Measurements from ENCODE around the gene CPNE4.

CPNE4 gene

GRCh38 chr3:131868203-131868602, 166.6 kb downstream of the CPNE4 start:
- DNase-seq = no peak

DNA sequence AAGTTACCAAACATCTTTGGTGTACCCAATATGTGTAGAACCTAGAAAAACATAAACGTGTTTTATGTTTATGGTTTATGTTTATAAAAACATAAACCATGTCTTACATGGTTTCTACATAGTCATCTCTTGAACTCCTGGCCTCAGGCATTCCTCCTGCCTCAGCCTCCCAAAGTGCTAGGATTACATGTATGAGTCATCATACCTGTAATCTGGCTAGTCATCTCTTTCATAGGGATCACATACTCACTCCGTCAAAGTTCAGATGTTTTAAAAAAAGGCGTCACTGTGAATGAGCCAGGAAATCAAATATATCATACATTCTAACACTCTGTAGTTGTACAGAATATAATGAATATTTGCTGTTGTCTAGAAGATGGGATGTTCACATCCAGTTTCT, 178.6 kb downstream of the CPNE4 start:
- no peak for DNase-seq

GRCh38 chr3:131850223-131850622, 184.6 kb downstream of the CPNE4 start:
- no peak for DNase-seq

GRCh38 chr3:131849616-131850015, 185.2 kb downstream of the CPNE4 start:
- no peak for DNase-seq

- DNase-seq = no peak
Observed at GRCh38 chr3:131847966-131848510, 186.8 kb downstream of the CPNE4 start.

DNA sequence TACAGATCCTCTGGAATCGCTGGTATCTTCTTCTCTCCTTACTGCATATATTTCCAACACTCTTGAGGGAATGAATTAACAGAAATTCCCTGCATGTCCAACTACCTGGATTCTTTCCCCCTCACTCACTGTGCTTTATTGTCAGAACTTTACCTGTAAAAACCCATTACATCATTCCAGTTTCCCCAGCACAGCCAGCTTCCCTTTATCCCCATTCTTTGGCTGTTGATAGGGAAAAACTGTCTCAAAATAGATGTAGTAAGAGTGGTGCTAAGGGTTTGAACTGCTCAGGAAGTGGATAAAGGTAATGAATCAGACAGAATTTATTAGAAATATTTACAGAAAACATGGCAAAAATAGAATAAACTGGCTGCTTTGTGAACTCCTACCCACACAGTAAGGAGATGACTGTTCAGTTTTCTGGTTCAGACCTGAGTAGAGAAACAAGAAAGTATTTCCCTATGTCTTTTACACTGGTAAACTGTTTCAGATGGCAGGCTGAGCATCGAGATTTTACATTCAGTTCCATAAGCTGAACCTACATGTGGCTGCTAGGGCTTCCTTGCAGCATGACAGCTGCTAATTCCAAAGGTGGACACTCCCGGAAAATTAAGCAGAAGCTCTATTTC, 188.4 kb downstream of the CPNE4 start:
- DNase-seq = no peak

GRCh38 chr3:131843174-131843573, 191.6 kb downstream of the CPNE4 start:
- DNase-seq = no peak

DNA sequence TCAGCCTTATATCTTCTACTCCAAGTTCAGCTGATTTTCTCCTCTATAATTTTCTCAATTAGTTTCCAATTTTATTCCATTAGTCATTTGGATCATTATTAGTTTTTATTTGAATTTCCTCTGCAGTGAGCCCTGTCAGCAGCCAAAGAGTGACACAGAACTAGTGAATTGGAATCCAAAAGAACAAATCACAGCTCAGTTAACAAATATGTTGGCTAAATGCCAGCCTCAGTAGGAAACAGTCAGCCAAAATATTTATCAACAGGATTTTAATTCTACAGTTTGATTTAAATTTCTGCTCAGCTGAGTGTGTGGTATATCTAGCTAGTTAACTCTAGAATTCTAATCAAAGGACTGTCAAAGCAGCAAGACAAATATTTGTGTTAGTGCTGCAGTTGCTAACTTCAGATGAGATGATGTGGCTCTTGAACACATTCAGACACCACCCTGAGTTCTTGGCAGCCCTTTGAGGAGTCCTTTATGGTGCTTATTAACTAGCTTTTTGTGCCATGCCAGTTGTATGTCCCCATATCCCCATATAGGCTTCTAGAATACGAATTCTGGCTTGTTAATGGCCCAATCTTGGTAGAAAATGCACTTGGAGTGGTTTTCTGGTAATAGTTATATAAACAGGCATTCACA, 194.5 kb downstream of the CPNE4 start:
- DNase-seq = peak; percentile 58

GRCh38 chr3:131835906-131836305, 198.9 kb downstream of the CPNE4 start:
- DNase-seq = no peak

- no peak for DNase-seq
Observed at GRCh38 chr3:131831608-131832007, 203.2 kb downstream of the CPNE4 start.

GRCh38 chr3:131821191-131821762, 213.5 kb downstream of the CPNE4 start:
- no peak for DNase-seq

DNA sequence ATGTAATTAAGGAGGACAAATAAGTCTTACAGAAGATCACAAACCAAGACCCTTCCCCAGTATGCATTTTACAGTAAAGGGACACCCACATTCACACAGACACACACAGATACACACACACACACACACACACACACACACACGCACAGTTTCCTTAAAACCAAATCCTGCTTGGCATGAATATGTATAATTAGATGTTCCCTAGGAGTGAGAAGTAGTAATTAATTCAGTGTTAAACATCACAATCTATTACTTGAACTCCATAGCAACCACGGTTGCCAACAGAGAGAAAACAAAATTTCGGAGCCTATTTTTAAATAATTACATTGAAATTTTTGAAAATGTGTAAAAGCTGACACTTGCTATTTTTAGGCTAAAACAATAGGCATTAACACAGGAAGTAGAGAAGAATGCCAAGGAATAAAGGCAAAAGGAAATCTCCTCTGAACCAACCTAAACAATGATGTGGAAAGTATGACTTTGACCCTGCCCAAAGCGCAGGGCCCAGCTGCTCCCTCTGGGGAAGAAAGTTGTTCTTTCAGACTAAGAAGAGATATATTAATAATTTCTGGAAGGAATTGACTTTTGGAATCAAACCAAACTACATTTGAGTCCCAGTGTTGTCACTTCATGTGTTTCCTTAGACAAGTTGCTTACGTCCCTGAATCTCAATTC, 215.3 kb downstream of the CPNE4 start:
- no peak for DNase-seq

DNA sequence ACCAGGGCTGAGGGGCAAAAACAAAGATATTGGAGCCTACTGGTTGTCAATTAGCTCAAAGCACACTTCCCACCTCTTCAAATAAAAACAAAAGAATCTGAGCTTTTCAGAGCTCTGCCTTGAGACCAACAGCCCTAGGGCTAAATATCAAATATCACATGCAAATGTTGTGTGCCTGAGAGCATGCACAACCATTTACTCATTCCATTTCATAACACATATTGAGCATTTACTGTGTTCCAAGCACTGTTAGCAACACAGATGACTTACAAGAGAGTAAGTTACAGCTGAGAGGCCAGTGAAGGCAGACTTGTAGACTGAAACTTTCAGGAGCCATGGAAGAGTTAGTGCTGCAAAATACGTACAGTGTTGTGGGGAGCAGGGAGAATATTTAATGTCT, 222.4 kb downstream of the CPNE4 start:
- no peak for DNase-seq

DNA sequence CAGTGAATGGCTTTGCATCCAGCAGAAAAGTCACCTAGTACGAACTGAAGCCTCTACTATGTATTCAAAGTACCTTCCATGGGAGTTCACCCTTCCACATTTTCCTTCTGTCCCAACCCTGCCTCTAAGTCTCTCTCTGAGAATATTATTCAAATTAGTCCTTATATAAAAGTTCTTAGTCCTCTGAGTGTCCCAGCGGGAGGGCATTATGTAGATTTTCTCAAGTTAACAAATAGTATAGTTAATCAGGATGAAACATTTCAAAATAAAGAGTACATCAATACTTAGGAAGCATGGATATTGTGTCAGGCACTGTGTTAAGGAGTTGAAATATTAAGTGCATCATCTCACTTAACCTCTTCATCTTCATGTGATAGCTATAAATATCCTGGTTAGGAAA, 223.3 kb downstream of the CPNE4 start:
- no peak for DNase-seq

GRCh38 chr3:131807822-131808221, 227.0 kb downstream of the CPNE4 start:
- DNase-seq = no peak

DNA sequence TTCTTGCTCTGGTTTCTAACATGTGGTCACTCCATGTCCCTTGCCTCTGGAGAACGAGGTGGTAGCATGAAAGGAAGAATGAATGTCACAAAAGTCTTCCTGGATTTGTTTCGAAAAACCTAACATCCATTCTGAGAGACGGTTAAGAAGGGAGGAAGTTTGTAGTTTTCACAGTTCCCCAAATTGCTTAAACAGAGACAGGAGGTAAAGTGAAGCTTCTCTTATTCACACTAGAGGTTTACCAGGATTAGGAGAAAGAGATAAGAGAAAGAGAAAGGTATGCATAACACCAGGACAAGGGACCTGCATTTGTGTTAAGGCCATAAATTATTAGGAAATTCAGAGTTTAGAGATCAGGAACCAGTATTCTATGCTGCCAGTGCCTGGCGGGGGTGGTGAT, 228.1 kb downstream of the CPNE4 start:
- DNase-seq = no peak

DNA sequence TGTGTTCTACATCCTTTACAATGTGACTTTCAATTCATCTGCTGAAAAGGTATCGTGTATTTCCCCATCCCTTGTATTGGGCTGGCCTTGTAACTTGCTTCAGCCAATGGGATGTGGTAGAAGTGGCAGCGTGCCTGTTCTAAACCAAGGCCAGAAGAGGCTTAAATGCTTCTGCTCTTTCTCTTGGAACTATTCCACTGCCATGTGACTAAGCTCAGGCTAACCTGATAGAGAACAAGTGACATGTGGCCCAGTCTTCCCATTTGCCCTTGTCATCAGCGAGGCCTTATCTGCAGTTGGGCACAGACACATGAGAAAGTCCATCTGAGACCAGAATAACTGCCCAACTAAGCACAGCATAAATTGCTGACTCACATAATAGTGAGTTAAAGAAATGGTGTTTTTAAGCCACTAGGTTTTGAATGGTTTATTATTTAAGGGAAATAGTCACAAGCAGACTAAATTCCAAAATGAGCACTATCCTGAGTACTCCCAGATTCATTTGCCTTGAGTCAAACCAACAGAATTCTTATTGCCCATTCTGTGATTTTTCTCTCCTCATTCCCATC, 230.2 kb downstream of the CPNE4 start:
- DNase-seq = no peak

DNA sequence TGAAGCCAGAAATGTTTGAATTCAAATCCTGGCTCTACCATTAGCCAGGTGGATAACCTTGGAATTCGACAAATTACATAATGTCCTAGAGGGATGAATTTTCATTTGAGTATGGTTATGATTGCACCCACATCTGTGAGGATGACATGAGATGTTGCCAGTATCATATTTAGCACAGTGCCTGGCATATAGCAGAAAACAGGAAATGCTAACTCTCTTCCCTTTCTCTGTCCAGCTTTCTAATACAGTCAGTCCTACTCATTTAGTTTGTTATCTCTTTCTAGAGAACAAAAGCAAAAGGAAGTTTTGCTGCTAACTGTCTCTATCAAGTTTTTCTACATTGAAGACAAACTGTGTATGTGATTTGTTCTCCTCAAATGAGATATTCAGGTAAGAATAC, 231.7 kb downstream of the CPNE4 start:
- no peak for DNase-seq

DNA sequence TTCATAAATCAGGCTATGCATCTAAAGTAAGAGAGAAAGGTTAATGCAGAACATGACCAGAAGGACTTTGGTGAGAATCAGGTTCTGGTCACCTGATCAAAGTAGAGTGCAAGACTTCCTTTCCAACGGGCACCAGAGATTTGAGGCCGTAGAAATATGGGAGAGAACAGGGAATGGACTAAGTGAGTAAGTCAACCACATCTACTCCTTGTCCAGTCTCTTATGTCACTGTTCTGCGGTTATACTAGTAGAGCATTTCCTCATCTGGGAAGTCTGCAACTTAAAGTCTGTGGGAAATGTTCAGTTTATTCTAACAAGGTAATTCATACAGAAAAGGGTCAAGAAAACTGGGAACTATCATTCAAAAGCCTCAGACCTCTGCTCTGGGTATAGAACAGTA, 232.8 kb downstream of the CPNE4 start:
- DNase-seq = no peak

- DNase-seq = no peak
Observed at GRCh38 chr3:131801566-131801965, 233.2 kb downstream of the CPNE4 start.

DNA sequence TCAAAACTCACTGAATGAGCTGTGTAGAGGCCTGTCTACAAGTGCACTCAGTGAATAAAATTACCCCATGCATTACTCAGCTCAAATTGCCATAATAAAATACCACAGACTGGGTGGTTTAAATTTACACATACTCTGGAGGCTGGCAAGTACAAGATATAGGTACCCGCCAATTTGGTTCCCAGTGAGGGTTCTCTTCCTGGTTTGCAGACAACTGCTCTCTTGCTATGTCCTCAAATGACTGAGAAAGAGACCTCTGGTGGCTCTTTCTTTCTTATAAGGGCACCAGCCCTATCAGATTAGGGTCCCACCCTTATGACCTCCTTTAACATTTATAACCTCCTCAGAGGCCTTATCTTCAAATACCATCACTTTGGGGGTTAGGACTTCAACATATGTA, 237.0 kb downstream of the CPNE4 start:
- no peak for DNase-seq

DNA sequence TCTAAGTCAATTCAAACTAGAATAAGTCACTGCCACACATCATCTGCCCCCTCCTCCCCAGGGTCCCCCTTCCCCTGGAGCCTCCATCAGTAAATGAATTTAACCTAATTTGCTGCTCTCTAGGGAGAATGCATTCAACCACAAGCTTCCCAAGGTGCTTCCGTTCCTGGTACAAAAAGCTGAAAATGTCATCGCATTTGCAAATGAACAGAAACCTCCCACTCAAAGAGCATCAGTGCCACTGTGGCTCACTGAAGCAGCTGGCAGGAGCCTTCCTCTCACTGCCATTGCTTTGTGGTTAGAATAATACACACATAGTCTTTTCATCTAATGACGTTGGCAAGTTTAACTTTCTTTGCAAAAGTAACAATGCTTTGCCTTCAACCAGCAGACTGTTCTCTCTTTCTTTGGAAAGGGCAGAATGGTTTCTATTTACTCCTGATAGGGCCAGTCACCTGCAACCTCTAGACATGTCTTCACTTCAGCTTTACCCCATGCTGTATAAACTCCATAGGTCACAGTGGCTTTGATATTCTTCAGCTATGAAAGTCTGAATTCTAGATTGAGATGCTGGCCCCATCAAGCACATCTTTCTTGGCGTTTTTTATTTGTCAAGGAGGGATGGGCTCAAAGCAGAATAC, 238.1 kb downstream of the CPNE4 start:
- DNase-seq = no peak

- DNase-seq = no peak
Observed at GRCh38 chr3:131796111-131796510, 238.7 kb downstream of the CPNE4 start.
